A549 (cell line): Measurements from ENCODE around the gene NLRP1.

Source experiments
- BHLHE40 ChIP-seq: IDR thresholded peaks from 2 replicates; pipeline ENCODE4 v1.6.1; 2012; ENCODE audit warnings: low read depth, low read length, inconsistent platforms
- CHD4 ChIP-seq: fragments of 200-600 bp; sonication (generic); IDR thresholded peaks from 2 replicates; pipeline ENCODE4 v1.6.1; 2016; ENCODE audit warnings: antibody characterized with exemption, mild to moderate bottlenecking, borderline replicate concordance
- CTCF ChIP-seq: fragments of >200 bp; sonication (Bioruptor Twin); formaldehyde crosslinking; IDR thresholded peaks from 3 replicates; pipeline ENCODE4 v1.5.1; 2016
- GATA3 ChIP-seq: IDR thresholded peaks from 2 replicates; pipeline ENCODE4 v1.6.1; 2012; ENCODE audit warnings: borderline replicate concordance
- JUNB ChIP-seq: fragments of >200 bp; sonication (Bioruptor Twin); formaldehyde crosslinking; IDR thresholded peaks from 2 replicates; pipeline ENCODE4 v1.6.1; 2016
- KDM1A ChIP-seq: fragments of 200-600 bp; sonication (generic); IDR thresholded peaks from 2 replicates; pipeline ENCODE4 v1.6.1; 2016; ENCODE audit warnings: low read depth, mild to moderate bottlenecking
- MAX ChIP-seq: IDR thresholded peaks from 2 replicates; pipeline ENCODE4 v1.6.1; 2012
- POLR2A ChIP-seq: IDR thresholded peaks from 2 replicates; pipeline ENCODE4 v1.6.1; 2012; ENCODE audit warnings: mild to moderate bottlenecking, low read length
- POLR2AphosphoS2 ChIP-seq: conservative IDR thresholded peaks from 2 replicates; pipeline ENCODE4 v1.6.1; 2012; ENCODE audit warnings: low read length, improper control_type of control experiment, inconsistent platforms
- RAD21 ChIP-seq, 2 experiments: fragments of >200 bp in 1 of 2; sonication (Bioruptor Twin) in 1 of 2; formaldehyde crosslinking in 1 of 2; IDR thresholded peaks in 1 of 2; conservative IDR thresholded peaks in 1 of 2; 2 replicates in 1 of 2; 3 replicates in 1 of 2; pipeline ENCODE4 v1.6.1; 2012 to 2018; ENCODE audit warnings: inconsistent platforms in 1 of 2
- USF2 ChIP-seq: fragments of 450-650 bp; IDR thresholded peaks from 2 replicates; pipeline ENCODE4 v1.6.1; 2014; ENCODE audit warnings: antibody characterized with exemption
- ZFP36 ChIP-seq: fragments of 450-650 bp; IDR thresholded peaks from 2 replicates; pipeline ENCODE4 v1.6.1; 2014; ENCODE audit warnings: borderline replicate concordance; ENCODE audit not compliant: partially characterized antibody
- ZSCAN20 ChIP-seq: fragments of 250-450 bp; sonication (Bioruptor Pico); IDR thresholded peaks from 2 replicates; pipeline ENCODE4 v1.8.0; 2022; ENCODE audit warnings: mild to moderate bottlenecking, moderate library complexity

- TF ChIP-seq POLR2AphosphoS2 (no peak), CTCF (no peak), ZFP36 (no peak), KDM1A (no peak), JUNB (no peak), MAX (no peak), POLR2A (no peak), CHD4 (no peak), USF2 (no peak), RAD21 (conservative IDR thresholded peaks at IDR 0.05 in 1 of 2, IDR thresholded peaks at IDR 0.05 in 1 of 2) (no peak), GATA3 (no peak), BHLHE40 (no peak), ZSCAN20 (no peak)
Observed at GRCh38 chr17:5598457-5598856, 14.1 kb upstream of the NLRP1 start.
